GM12891 (cell line): Measurements from ENCODE around the gene ARMC9.

Experiments used
- PAX5 ChIP-seq: IDR thresholded peaks from 2 replicates; pipeline ENCODE4 v1.6.1; 2011; ENCODE audit warnings: low read length, moderate library complexity, mild to moderate bottlenecking; ENCODE audit not compliant: insufficient read depth, severe bottlenecking
- POLR2A ChIP-seq: IDR thresholded peaks from 2 replicates; pipeline ENCODE4 v1.6.1; 2011; ENCODE audit warnings: low read depth, low read length, control low read depth
- POLR2AphosphoS5 ChIP-seq: IDR thresholded peaks from 2 replicates; pipeline ENCODE4 v1.6.1; 2011; ENCODE audit warnings: low read depth, low read length, control low read depth
- POU2F2 ChIP-seq: IDR thresholded peaks from 2 replicates; pipeline ENCODE4 v1.6.1; 2011; ENCODE audit warnings: low read depth, mild to moderate bottlenecking, control low read depth, low read length, moderate library complexity
- SPI1 ChIP-seq: IDR thresholded peaks from 2 replicates; pipeline ENCODE4 v1.6.1; 2011; ENCODE audit warnings: low read depth, low read length, control low read depth
- TAF1 ChIP-seq: IDR thresholded peaks from 2 replicates; pipeline ENCODE4 v1.6.1; 2011; ENCODE audit warnings: low read depth, low read length, control low read depth

- TF ChIP-seq POLR2AphosphoS5 (no peak), SPI1 (no peak), TAF1 (no peak), POLR2A (no peak), POU2F2 (no peak), PAX5 (no peak)
Observed at GRCh38 chr2:231409776-231410175, 211.3 kb downstream of the ARMC9 start.
